T-helper 9 cell (primary cell): ENCODE data around the gene PRKCE.

Source experiments
- DNase-seq: peaks from one replicate; pipeline ENCODE4 v3.0.0-alpha.2; 2020

Gene PRKCE

GRCh38 chr2:46026431-46026830 lies 375.0 kb downstream of the PRKCE start:
- DNase-seq, result no peak

GRCh38 chr2:46029332-46029811 lies 377.9 kb downstream of the PRKCE start:
- DNase-seq, result no peak

- no peak for DNase-seq
Measured at GRCh38 chr2:46030330-46030729, 378.9 kb downstream of the PRKCE start.

- DNase-seq, result no peak
Measured at GRCh38 chr2:46032161-46032813, 380.8 kb downstream of the PRKCE start.

- DNase-seq, result no peak
Measured at GRCh38 chr2:46032996-46033395, 381.5 kb downstream of the PRKCE start.

GRCh38 chr2:46034535-46034934 lies 383.1 kb downstream of the PRKCE start:
- DNase-seq, result no peak

- DNase-seq, result no peak
Measured at GRCh38 chr2:46036929-46037328, 385.5 kb downstream of the PRKCE start.

GRCh38 chr2:46039543-46040303 lies 388.2 kb downstream of the PRKCE start:
- no peak for DNase-seq

- no peak for DNase-seq
Measured at GRCh38 chr2:46040563-46041155, 389.2 kb downstream of the PRKCE start.

GRCh38 chr2:46041434-46041833 lies 390.0 kb downstream of the PRKCE start:
- no peak for DNase-seq

- DNase-seq, result no peak
Measured at GRCh38 chr2:46042207-46042637, 390.7 kb downstream of the PRKCE start.

GRCh38 chr2:46042711-46043110 lies 391.2 kb downstream of the PRKCE start:
- no peak for DNase-seq

GRCh38 chr2:46045888-46046287 lies 394.4 kb downstream of the PRKCE start:
- no peak for DNase-seq

GRCh38 chr2:46047290-46047689 lies 395.8 kb downstream of the PRKCE start:
- no peak for DNase-seq

GRCh38 chr2:46048693-46049092 lies 397.2 kb downstream of the PRKCE start:
- no peak for DNase-seq

- no peak for DNase-seq
Measured at GRCh38 chr2:46050027-46050426, 398.6 kb downstream of the PRKCE start.

- no peak for DNase-seq
Measured at GRCh38 chr2:46050489-46050888, 399.0 kb downstream of the PRKCE start.

GRCh38 chr2:46051085-46051484 lies 399.6 kb downstream of the PRKCE start:
- DNase-seq, result no peak

- DNase-seq, result no peak
Measured at GRCh38 chr2:46053564-46053963, 402.1 kb downstream of the PRKCE start.

GRCh38 chr2:46056541-46056940 lies 405.1 kb downstream of the PRKCE start:
- DNase-seq, result no peak

- DNase-seq, result no peak
Measured at GRCh38 chr2:46058140-46058539, 406.7 kb downstream of the PRKCE start.

GRCh38 chr2:46062637-46063412 lies 411.4 kb downstream of the PRKCE start:
- DNase-seq, result peak; percentile 55

- DNase-seq, result no peak
Measured at GRCh38 chr2:46064396-46064795, 412.9 kb downstream of the PRKCE start.
